ENCODE results near the gene NFAM1.

NFAM1 gene

GRCh38 chr22:42468841-42469240 is 36.6 kb upstream of the NFAM1 start:
- H3K4me1 ChIP-seq (ENCODE audit: control insufficient read depth, low read length), result no peaks in the 10 kb centered on the region
- H3K79me2 ChIP-seq (ENCODE audit: control insufficient read depth, low read length), result no peaks in the 10 kb centered on the region
- H3K4me2 ChIP-seq (ENCODE audit: low read length), result no peak overlapping the region
- TF ChIP-seq EZH2phosphoT487 (IDR thresholded peaks at IDR 0.05; ENCODE audit: borderline replicate concordance, low read length), result no peak
- TF ChIP-seq CTCF (IDR thresholded peaks at IDR 0.05; ENCODE audit: low read depth, low read length, poor library complexity, severe bottlenecking), result no peak
- H3K36me3 ChIP-seq (ENCODE audit: control insufficient read depth, low read length), result no peaks in the 10 kb centered on the region
- H3F3A ChIP-seq (ENCODE audit: control insufficient read depth, insufficient read depth), result 0 out of 2 replicates have a peak, but pooled peaks cover 2% of the 10 kb centered on the region
- H3K27ac ChIP-seq (ENCODE audit: low read depth, low read length), result no peak overlapping the region
- H3K4me3 ChIP-seq (ENCODE audit: low read length), result no peak overlapping the region
- no peaks in the 10 kb centered on the region for H3K9me3 ChIP-seq (ENCODE audit: control insufficient read depth, insufficient read depth, low read length)
- H4K20me1 ChIP-seq (ENCODE audit: control insufficient read depth, insufficient read depth, low read depth, low read length), result no peaks in the 10 kb centered on the region
- H3K9me2 ChIP-seq (replicated peaks; ENCODE audit: control insufficient read depth, low read length), result no peaks in the 10 kb centered on the region
- peaks cover 56% of the 10 kb centered on the region for H3K27me3 ChIP-seq (ENCODE audit: control insufficient read depth, low read length)

- Histone ChIP-seq H4K20me1 (ENCODE audit: control insufficient read depth, insufficient read depth, low read depth, low read length) (no peaks in the 10 kb centered on the region), H3F3A (ENCODE audit: control insufficient read depth, insufficient read depth) (peaks cover 3% of the 10 kb centered on the region; the same call in 1 of the 2 replicates), H3K27ac (ENCODE audit: low read depth, low read length) (no peak overlapping the region), H3K4me3 (ENCODE audit: low read length) (no peak overlapping the region), H3K9me3 (ENCODE audit: control insufficient read depth, insufficient read depth, low read length) (no peaks in the 10 kb centered on the region), H3K4me2 (ENCODE audit: low read length) (no peak overlapping the region), H3K4me1 (ENCODE audit: control insufficient read depth, low read length) (peaks cover 15% of the 10 kb centered on the region), H3K27me3 (ENCODE audit: control insufficient read depth, low read length) (peaks cover 23% of the 10 kb centered on the region), H3K36me3 (ENCODE audit: control insufficient read depth, low read length) (no peaks in the 10 kb centered on the region), H3K9me2 (replicated peaks; ENCODE audit: control insufficient read depth, low read length) (no peaks in the 10 kb centered on the region), H3K79me2 (ENCODE audit: control insufficient read depth, low read length) (no peaks in the 10 kb centered on the region)
- TF ChIP-seq EZH2phosphoT487 (IDR thresholded peaks at IDR 0.05; ENCODE audit: borderline replicate concordance, low read length) (no peak), CTCF (IDR thresholded peaks at IDR 0.05; ENCODE audit: low read depth, low read length, poor library complexity, severe bottlenecking) (no peak)
These were observed 29.8 kb upstream of the NFAM1 start for GRCh38 chr22:42462016-42462415.

GRCh38 chr22:42461511-42461910 is 29.3 kb upstream of the NFAM1 start:
- H3K9me3 ChIP-seq (ENCODE audit: control insufficient read depth, insufficient read depth, low read length), result no peaks in the 10 kb centered on the region
- no peak overlapping the region for H3K27ac ChIP-seq (ENCODE audit: low read depth, low read length)
- peaks cover 15% of the 10 kb centered on the region for H3K4me1 ChIP-seq (ENCODE audit: control insufficient read depth, low read length)
- peaks cover 5% of the 10 kb centered on the region; the same call in 1 of the 2 replicates for H3F3A ChIP-seq (ENCODE audit: control insufficient read depth, insufficient read depth)
- H3K36me3 ChIP-seq (ENCODE audit: control insufficient read depth, low read length), result no peaks in the 10 kb centered on the region
- no peaks in the 10 kb centered on the region for H3K9me2 ChIP-seq (replicated peaks; ENCODE audit: control insufficient read depth, low read length)
- H3K27me3 ChIP-seq (ENCODE audit: control insufficient read depth, low read length), result peaks cover 23% of the 10 kb centered on the region
- no peaks in the 10 kb centered on the region for H4K20me1 ChIP-seq (ENCODE audit: control insufficient read depth, insufficient read depth, low read depth, low read length)
- TF ChIP-seq CTCF (IDR thresholded peaks at IDR 0.05; ENCODE audit: low read depth, low read length, poor library complexity, severe bottlenecking) (no peak), EZH2phosphoT487 (IDR thresholded peaks at IDR 0.05; ENCODE audit: borderline replicate concordance, low read length) (no peak)
- no peak overlapping the region for H3K4me2 ChIP-seq (ENCODE audit: low read length)
- H3K4me3 ChIP-seq (ENCODE audit: low read length), result no peak overlapping the region
- H3K79me2 ChIP-seq (ENCODE audit: control insufficient read depth, low read length), result no peaks in the 10 kb centered on the region

Data from DOHH2 (cell line).